Smooth muscle cell (in vitro differentiated cells): ENCODE results near the gene KPNA6. TPM values are rescaled to one million over a fixed set of nuclear protein-coding genes. Genes with fewer than 3 reads are reported as not detected.

ENCODE experiments used
- DNase-seq: peaks from one replicate; lab custom pipeline; 2025; ENCODE audit not compliant: unreplicated experiment; lab: John Stamatoyannopoulos, UW
- H2AFZ ChIP-seq: fragments of 200-600 bp; sonication (generic); 2 replicates; pipeline ENCODE4 v1.6.0; 2016; ENCODE audit warnings: antibody characterized with exemption, low read depth, mild to moderate bottlenecking
- H3F3A ChIP-seq: fragments of 200-600 bp; sonication (generic); 2 replicates; pipeline ENCODE4 v1.6.0; 2017; ENCODE audit warnings: antibody characterized with exemption, low read depth
- H3K27ac ChIP-seq: fragments of 200-600 bp; sonication (generic); 2 replicates; pipeline ENCODE4 v1.5.1; 2016; ENCODE audit warnings: low read depth, mild to moderate bottlenecking
- H3K27me3 ChIP-seq: fragments of 200-600 bp; sonication (generic); 2 replicates; pipeline ENCODE4 v1.6.1; 2016; ENCODE audit warnings: low read depth, mild to moderate bottlenecking
- H3K36me3 ChIP-seq: fragments of 200-600 bp; sonication (generic); 2 replicates; pipeline ENCODE4 v1.5.1; 2016; ENCODE audit warnings: low read depth
- H3K4me1 ChIP-seq: fragments of 200-600 bp; sonication (generic); 2 replicates; pipeline ENCODE4 v1.5.1; 2016; ENCODE audit warnings: low read depth
- H3K4me2 ChIP-seq: fragments of 200-600 bp; sonication (generic); 2 replicates; pipeline ENCODE4 v1.6.0; 2016; ENCODE audit warnings: mild to moderate bottlenecking
- H3K4me3 ChIP-seq: fragments of 200-600 bp; sonication (generic); 2 replicates; pipeline ENCODE4 v1.5.1; 2016; ENCODE audit warnings: mild to moderate bottlenecking
- H3K79me2 ChIP-seq: fragments of 200-600 bp; sonication (generic); 2 replicates; pipeline ENCODE4 v1.6.0; 2016; ENCODE audit warnings: low read depth, mild to moderate bottlenecking
- H3K9ac ChIP-seq: fragments of 200-600 bp; sonication (generic); 2 replicates; pipeline ENCODE4 v1.6.0; 2016; ENCODE audit warnings: low read depth
- H3K9me3 ChIP-seq: fragments of 200-600 bp; sonication (generic); replicated peaks from 2 replicates; pipeline ENCODE4 v1.5.1; 2016; ENCODE audit warnings: low read depth
- H4K20me1 ChIP-seq: fragments of 200-600 bp; sonication (generic); 2 replicates; pipeline ENCODE4 v1.6.0; 2016; ENCODE audit warnings: low read depth
- WGBS: methylation state at CpG from one replicate; pipeline ENCODE4 v1.1.7; 2016; ENCODE audit warnings: low lambda C conversion rate; 5-methylcytosine and 5-hydroxymethylcytosine counted together
- polyA plus RNA-seq: library from polyadenylated mRNA; unstranded; fragments of >200 nt; fragmentation: Nextera tagmentation; extraction: Ambion mirVana; gene quantifications from 2 replicates; pipeline ENCODE4 v1.2.1, GENCODE V29; 2016
- total RNA-seq: library from RNA; depleted of rRNA; stranded (reverse); fragments of >200 nt; gene quantifications from 2 replicates; pipeline ENCODE4 v1.2.3, GENCODE V29; 2014
- TF ChIP-seq, protein P1 (sequence below): fragments of 200-600 bp; sonication (generic); IDR thresholded peaks from 2 replicates; pipeline ENCODE4 v1.5.1; 2017; ENCODE audit warnings: borderline replicate concordance, mild to moderate bottlenecking, antibody characterized with exemption; ENCODE audit not compliant: insufficient read depth, poor library complexity, severe bottlenecking

Gene KPNA6
- total and polyA plus RNA-seq, 2 experiments from 2014 or later: 29.1 to 35.8 TPM

DNA sequence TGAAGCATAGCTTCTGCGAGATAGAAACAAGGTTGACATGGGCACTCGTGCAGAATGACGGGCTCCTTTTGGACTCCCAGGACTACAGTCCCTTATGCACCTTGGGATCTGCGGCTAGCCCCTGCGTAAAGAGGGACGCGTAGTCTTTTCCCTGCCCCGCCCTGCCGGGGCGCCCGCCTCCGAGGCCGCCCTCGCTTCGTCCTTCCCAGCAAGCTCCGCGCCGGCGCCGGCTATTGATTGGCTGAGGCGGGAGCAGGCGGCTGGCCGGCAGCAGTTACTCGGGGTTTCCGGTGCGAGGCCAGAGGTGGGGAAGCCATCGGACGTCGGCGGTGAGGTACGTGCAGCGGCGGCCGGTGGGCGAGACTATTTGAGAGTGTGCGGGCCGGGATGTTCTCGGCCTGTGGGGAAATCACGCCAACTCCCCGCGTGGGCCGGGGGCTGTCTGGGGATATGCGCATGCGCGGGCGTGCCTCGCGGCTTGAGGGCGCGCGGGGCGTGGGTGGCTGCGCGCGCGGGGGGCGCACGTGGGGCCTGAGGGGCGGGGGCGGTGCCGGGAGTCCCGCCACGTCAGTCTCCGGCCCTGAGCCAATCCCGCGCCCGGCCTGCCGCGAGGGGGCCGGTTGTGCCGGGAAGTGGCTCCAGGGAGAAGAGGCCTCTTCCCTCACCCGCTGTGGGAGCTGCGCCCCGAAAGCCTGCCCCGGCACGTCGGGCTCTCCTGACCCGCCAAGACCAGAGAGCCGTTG is 71.8 kb downstream of the KPNA6 start, which contains the start of gene TXLNA:
Gene TXLNA, plus strand, starts transcription at position 233 of the 743 bp plus-strand sequence. CDS start 671 bp downstream, outside the sequence.
- 1% methylated on average over 74 of the region's 79 CpGs for WGBS
- H2AFZ ChIP-seq: peak within 1 kb of the TSS; percentile 15
- H3K4me1 ChIP-seq: peaks cover 20% of the 10 kb centered on the region
- H3K79me2 ChIP-seq: peaks cover 41% of the 10 kb centered on the region
- H3K9me3 ChIP-seq: no peaks in the 10 kb centered on the region
- peak within 1 kb of the TSS; percentile 96 for H3K27ac ChIP-seq
- DNase-seq: peak; percentile 97
- peak within 1 kb of the TSS; percentile 92 for H3K9ac ChIP-seq
- peaks cover 11% of the 10 kb centered on the region for H3F3A ChIP-seq
- H3K4me2 ChIP-seq: peak within 1 kb of the TSS; percentile 94
- TF ChIP-seq, protein P1, sequence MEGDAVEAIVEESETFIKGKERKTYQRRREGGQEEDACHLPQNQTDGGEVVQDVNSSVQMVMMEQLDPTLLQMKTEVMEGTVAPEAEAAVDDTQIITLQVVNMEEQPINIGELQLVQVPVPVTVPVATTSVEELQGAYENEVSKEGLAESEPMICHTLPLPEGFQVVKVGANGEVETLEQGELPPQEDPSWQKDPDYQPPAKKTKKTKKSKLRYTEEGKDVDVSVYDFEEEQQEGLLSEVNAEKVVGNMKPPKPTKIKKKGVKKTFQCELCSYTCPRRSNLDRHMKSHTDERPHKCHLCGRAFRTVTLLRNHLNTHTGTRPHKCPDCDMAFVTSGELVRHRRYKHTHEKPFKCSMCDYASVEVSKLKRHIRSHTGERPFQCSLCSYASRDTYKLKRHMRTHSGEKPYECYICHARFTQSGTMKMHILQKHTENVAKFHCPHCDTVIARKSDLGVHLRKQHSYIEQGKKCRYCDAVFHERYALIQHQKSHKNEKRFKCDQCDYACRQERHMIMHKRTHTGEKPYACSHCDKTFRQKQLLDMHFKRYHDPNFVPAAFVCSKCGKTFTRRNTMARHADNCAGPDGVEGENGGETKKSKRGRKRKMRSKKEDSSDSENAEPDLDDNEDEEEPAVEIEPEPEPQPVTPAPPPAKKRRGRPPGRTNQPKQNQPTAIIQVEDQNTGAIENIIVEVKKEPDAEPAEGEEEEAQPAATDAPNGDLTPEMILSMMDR: no peak
- no peaks in the 10 kb centered on the region for H3K36me3 ChIP-seq
- peak within 1 kb of the TSS; percentile 66 for H3K4me3 ChIP-seq
- peaks cover 39% of the 10 kb centered on the region for H4K20me1 ChIP-seq
- H3K27me3 ChIP-seq: no peaks in the 10 kb centered on the region

DNA sequence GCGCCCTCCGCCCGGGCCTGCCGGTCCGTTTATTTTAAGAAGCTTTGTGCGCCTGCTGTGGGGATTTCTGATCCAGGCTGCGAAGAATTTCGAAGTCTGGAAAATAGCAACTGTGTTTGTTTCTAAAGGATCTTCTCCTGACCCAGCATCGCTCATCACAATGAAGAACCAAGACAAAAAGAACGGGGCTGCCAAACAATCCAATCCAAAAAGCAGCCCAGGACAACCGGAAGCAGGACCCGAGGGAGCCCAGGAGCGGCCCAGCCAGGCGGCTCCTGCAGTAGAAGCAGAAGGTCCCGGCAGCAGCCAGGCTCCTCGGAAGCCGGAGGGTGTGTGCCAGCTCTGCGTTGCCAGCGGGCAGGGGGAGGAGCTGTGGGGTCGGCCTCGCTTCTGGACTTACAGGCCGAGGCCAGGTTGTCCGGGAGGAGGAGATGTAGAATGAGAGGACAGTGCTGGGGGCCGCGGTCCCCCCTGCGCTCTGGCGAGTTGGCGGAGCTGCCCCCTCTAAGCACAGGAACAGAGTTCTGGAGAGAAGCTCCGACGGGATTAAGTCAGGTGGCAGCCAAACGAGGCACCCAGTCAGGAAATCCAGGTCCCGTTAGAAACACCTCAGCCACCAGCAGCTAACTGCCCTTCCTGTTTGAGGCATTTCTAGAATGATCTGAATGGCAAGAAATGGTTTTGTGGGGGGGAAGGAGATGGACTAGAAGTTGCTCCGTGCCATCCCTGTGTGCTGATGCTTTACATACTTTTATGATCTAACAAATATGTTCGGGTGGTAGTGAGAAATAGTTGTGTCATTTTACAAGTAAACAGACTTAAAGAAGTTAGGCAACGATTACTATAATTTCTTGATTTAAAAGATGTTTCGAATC is 72.6 kb downstream of the KPNA6 start:
- WGBS: 8% methylated on average over 36 of the region's 36 CpGs
- no peaks in the 10 kb centered on the region for H3K27me3 ChIP-seq
- TF ChIP-seq, protein P1: no peak
- H3F3A ChIP-seq: peaks cover 11% of the 10 kb centered on the region
- no peaks in the 10 kb centered on the region for H3K36me3 ChIP-seq
- H3K27ac ChIP-seq: peak overlapping the region; percentile 96
- peak; percentile 55 for DNase-seq
- no peak overlapping the region for H2AFZ ChIP-seq
- peak overlapping the region; percentile 66 for H3K4me3 ChIP-seq
- no peaks in the 10 kb centered on the region for H3K9me3 ChIP-seq
- peak overlapping the region; percentile 94 for H3K4me2 ChIP-seq
- H4K20me1 ChIP-seq: peaks cover 48% of the 10 kb centered on the region
- peak overlapping the region; percentile 92 for H3K9ac ChIP-seq
- peaks cover 50% of the 10 kb centered on the region for H3K79me2 ChIP-seq
- peaks cover 20% of the 10 kb centered on the region for H3K4me1 ChIP-seq

DNA sequence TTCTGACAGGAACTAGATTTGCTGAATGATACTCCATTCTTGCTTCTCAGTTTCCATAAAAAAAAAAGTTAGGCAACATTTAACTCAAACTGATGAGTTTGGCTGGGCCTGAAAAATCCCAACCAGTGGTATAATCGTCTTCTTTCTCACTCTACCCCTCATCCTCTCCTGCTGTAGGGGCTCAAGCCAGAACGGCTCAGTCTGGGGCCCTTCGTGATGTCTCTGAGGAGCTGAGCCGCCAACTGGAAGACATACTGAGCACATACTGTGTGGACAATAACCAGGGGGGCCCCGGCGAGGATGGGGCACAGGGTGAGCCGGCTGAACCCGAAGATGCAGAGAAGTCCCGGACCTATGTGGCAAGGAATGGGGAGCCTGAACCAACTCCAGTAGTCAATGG is 73.2 kb downstream of the KPNA6 start:
- Histone ChIP-seq H3K4me3 (peak overlapping the region; percentile 66), H3K36me3 (no peaks in the 10 kb centered on the region), H3K4me2 (peak overlapping the region; percentile 94), H3K79me2 (peaks cover 56% of the 10 kb centered on the region), H3K27me3 (no peaks in the 10 kb centered on the region), H3K4me1 (peaks cover 20% of the 10 kb centered on the region), H2AFZ (no peak overlapping the region), H3K9ac (peak overlapping the region; percentile 92), H4K20me1 (peaks cover 54% of the 10 kb centered on the region), H3K27ac (peak overlapping the region; percentile 96), H3F3A (peaks cover 11% of the 10 kb centered on the region), H3K9me3 (no peaks in the 10 kb centered on the region)
- DNase-seq: no peak
- WGBS: 88% methylated on average over 9 of the region's 9 CpGs
- TF ChIP-seq, protein P1: no peak
